Right lobe of liver (tissue), 6 donors: Measurements from ENCODE around the gene OSBPL9. TPM values are rescaled to one million over a fixed set of nuclear protein-coding genes. Genes with fewer than 3 reads are reported as not detected.
"Not testable (repeated sequence)": the region's sequence is repeated elsewhere in the genome, so short reads cannot be mapped to it uniquely, and the experiment has no call there.

Source experiments
- ATAC-seq, 4 donors: fragments of 200-7000 bp; cut with Tn5 transposase; one replicate each; pipeline ENCODE4 v1.9.1; 2020; ENCODE audit warnings: mild to moderate bottlenecking in 4 of 4, moderate library complexity in 4 of 4
- DNase-seq, 3 donors: peaks; one replicate each; pipeline ENCODE4 v3.0.0-alpha.2; 2020
- H3K27ac ChIP-seq, 3 donors: fragments of 200-600 bp; one replicate each; pipeline ENCODE4 v1.8.0; 2022
- H3K27me3 ChIP-seq, 2 donors: fragments of 200-600 bp; one replicate each; pipeline ENCODE4 v1.8.0; 2022
- H3K36me3 ChIP-seq, 4 donors: fragments of 200-600 bp; sonication (generic) in 1 of 4; one replicate each; pipeline versions ENCODE4 v1.5.1 to v1.8.0; 2017 to 2022; ENCODE audit warnings: control low read depth in 1 of 4
- H3K4me1 ChIP-seq, 4 donors: fragments of 200-600 bp; sonication (generic) in 1 of 4; one replicate each; pipeline versions ENCODE4 v1.5.1 to v1.8.0; 2017 to 2022; ENCODE audit warnings: control low read depth in 1 of 4
- H3K4me3 ChIP-seq, 3 donors: fragments of 200-600 bp; one replicate each; pipeline ENCODE4 v1.8.0; 2022
- H3K9me3 ChIP-seq, 4 donors: fragments of 200-600 bp; sonication (generic) in 1 of 4; one replicate each; pipeline versions ENCODE4 v1.5.1 to v1.8.0; 2017 to 2022; ENCODE audit warnings: control low read depth in 1 of 4
- CTCF ChIP-seq, 4 donors: fragments of 200-600 bp in 3 of 4; fragments of 450-650 bp in 1 of 4; IDR thresholded peaks; one replicate each; pipeline versions ENCODE4 v1.5.1 to v1.8.0; 2016 to 2022; ENCODE audit warnings: antibody characterized with exemption in 4 of 4, mild to moderate bottlenecking in 2 of 4
- POLR2A ChIP-seq: fragments of 450-650 bp; IDR thresholded peaks from one replicate; pipeline ENCODE4 v1.6.1; 2017; ENCODE audit warnings: antibody characterized with exemption, mild to moderate bottlenecking
- WGBS: methylation state at CpG from one replicate; pipeline ENCODE4 v1.1.6; 2018; ENCODE audit warnings: low coverage, low lambda C conversion rate; ENCODE audit not compliant: insufficient coverage; ENCODE audit errors: missing lambda C conversion rate; 5-methylcytosine and 5-hydroxymethylcytosine counted together
- intact Hi-C, 2 donors: fragments of 100-400 bp; cut with DNase I; formaldehyde crosslinking; loops; one replicate each; pipeline versions ENCODE4 v1.11.2 to v1.14.1; 2022
- total RNA-seq, 6 experiments: library from RNA; depleted of rRNA in 2 of 6; stranded (reverse); fragments of >200 nt in 2 of 6; fragmentation: NEBNext Ultra II Directional in 3 of 6; extraction: Animal tissue kit (Norgen Biotek cat#: 25700) in 3 of 6; gene quantifications; one replicate each; pipeline versions ENCODE4 v1.1.0 to v1.2.4, GENCODE V29; 2016 to 2023
- donor health status: DM: no; HTN: yes; CAD: no.
- donor health status: DM: no; HTN: no; CAD: no.
- donor health status: DM: no; HTN: no; CAD: no.
- donor health status: DM: no; HTN: yes; CAD: no.
- donor health status: DM: no; HTN: yes; CAD: no.

The OSBPL9 gene
- total RNA-seq, 6 experiments from 2014 or later = 51.7 to 90.5 (median 71.7) TPM

- ATAC-seq = no peak
- WGBS = 86% methylated on average over 3 of the region's 3 CpGs
- H3K4me1 ChIP-seq = peaks cover 0 to 12% (median 3%) of the 10 kb centered on the region in 4 donors
- no peaks in the 10 kb centered on the region for H3K27me3 ChIP-seq
- H3K36me3 ChIP-seq = no peaks in the 10 kb centered on the region
- intact Hi-C loops = no loop called here
- DNase-seq = no peak
- no peak for TF ChIP-seq POLR2A
- no peak for TF ChIP-seq CTCF (IDR thresholded peaks at IDR 0.05)
- no peak overlapping the region for H3K4me3 ChIP-seq
- H3K9me3 ChIP-seq = no peaks in the 10 kb centered on the region
- H3K27ac ChIP-seq = no peak overlapping the region
Measured at GRCh38 chr1:51697166-51697565, 80.3 kb downstream of the OSBPL9 start.

DNA sequence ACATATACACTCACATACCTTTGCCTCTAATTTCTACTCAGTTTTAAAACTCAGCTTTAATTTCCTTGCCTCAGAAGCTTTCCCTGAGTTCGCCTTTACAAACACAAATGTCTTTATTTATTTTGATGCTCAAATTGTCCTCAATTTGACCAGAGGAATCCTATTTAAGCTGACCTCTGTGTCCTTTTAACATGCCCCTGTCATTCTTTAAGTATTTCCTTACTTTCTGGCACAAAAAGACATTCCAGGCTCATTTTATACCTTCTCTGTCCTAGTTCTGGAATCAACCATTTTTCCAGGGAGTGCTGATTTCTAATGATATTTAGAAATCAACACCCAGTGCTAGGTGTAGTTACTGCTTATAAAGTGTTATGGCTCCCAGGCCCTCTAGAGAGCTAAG, 82.5 kb downstream of the OSBPL9 start:
- no peak overlapping the region for H3K4me3 ChIP-seq
- peaks cover 0 to 10% (median 2%) of the 10 kb centered on the region in 4 donors for H3K4me1 ChIP-seq
- no peaks in the 10 kb centered on the region for H3K36me3 ChIP-seq
- ATAC-seq (no peak), DNase-seq (no peak)
- no peak for TF ChIP-seq CTCF (IDR thresholded peaks at IDR 0.05)
- no peak for TF ChIP-seq POLR2A
- intact Hi-C loops = no loop called here
- H3K27me3 ChIP-seq = no peaks in the 10 kb centered on the region
- 86% methylated on average over 1 of the region's 1 CpG for WGBS
- no peaks in the 10 kb centered on the region for H3K9me3 ChIP-seq
- no peak overlapping the region for H3K27ac ChIP-seq

GRCh38 chr1:51701782-51702181, 84.9 kb downstream of the OSBPL9 start:
- intact Hi-C loops, H3K9me3 ChIP-seq, ATAC-seq, H3K27ac ChIP-seq, DNase-seq, H3K36me3 ChIP-seq, H3K4me1 ChIP-seq, H3K27me3 ChIP-seq, H3K4me3 ChIP-seq: not testable (repeated sequence)
- 100% methylated on average over 4 of the region's 7 CpGs for WGBS

DNA sequence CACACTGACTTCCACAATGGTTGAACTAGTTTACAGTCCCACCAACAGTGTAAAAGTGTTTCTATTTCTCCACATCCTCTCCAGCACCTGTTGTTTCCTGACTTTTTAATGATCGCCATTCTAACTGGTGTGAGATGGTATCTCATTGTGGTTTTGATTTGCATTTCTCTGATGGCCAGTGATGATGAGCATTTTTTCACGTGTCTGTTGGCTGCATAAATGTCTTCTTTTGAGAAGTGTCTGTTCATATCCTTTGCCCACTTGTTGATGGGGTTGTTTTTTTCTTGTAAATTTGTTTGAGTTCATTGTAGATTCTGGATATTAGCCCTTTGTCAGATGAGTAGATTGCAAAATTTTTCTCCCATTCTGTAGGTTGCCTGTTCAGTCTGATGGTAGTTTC, 85.3 kb downstream of the OSBPL9 start:
- H3K27ac ChIP-seq, intact Hi-C loops, H3K4me1 ChIP-seq, H3K4me3 ChIP-seq, ATAC-seq, H3K36me3 ChIP-seq, H3K9me3 ChIP-seq, DNase-seq, H3K27me3 ChIP-seq: not testable (repeated sequence)
- WGBS = no CpG with 5 or more reads among the region's 2 CpGs

- TF ChIP-seq POLR2A (no peak), CTCF (IDR thresholded peaks at IDR 0.05) (no peak)
- Histone ChIP-seq H3K4me3 (no peak overlapping the region), H3K4me1 (no peaks in the 10 kb centered on the region), H3K27me3 (no peaks in the 10 kb centered on the region), H3K27ac (no peak overlapping the region), H3K9me3 (no peaks in the 10 kb centered on the region), H3K36me3 (no peaks in the 10 kb centered on the region)
- ATAC-seq = no peak
- intact Hi-C loops = no loop called here
- no peak for DNase-seq
- WGBS = 95% methylated on average over 2 of the region's 2 CpGs
Measured at GRCh38 chr1:51705035-51705434, 88.1 kb downstream of the OSBPL9 start.
